HepG2 (cell line): ENCODE data around the gene EPN3. TPM values are rescaled to one million over a fixed set of nuclear protein-coding genes. Genes with fewer than 3 reads are reported as not detected.
A peak's percentile ranks its signal among the peaks of the same experiment; 100 is the strongest.

ENCODE experiments used
- EED ChIP-seq: sonication (generic); formaldehyde crosslinking; IDR thresholded peaks from 2 replicates; pipeline ENCODE4 v1.5.0; 2020; ENCODE audit warnings: mild to moderate bottlenecking, missing genetic modification reagents
- IRF9 ChIP-seq: sonication (generic); formaldehyde crosslinking; IDR thresholded peaks from 2 replicates; pipeline ENCODE4 v1.8.0; 2022; ENCODE audit warnings: missing genetic modification reagents, mild to moderate bottlenecking, borderline replicate concordance
- MAFG ChIP-seq: sonication (generic); formaldehyde crosslinking; IDR thresholded peaks from 2 replicates; pipeline ENCODE4 v1.5.1; 2020; ENCODE audit warnings: mild to moderate bottlenecking, missing genetic modification reagents
- MLLT10 ChIP-seq: sonication (generic); formaldehyde crosslinking; IDR thresholded peaks from 2 replicates; pipeline ENCODE4 v1.4.0; 2020; ENCODE audit warnings: missing genetic modification reagents
- SMARCC2 ChIP-seq: fragments of 450-650 bp; IDR thresholded peaks from 2 replicates; pipeline ENCODE4 v1.6.1; 2017; ENCODE audit warnings: antibody characterized with exemption, mild to moderate bottlenecking
- TEAD2 ChIP-seq: sonication (generic); formaldehyde crosslinking; IDR thresholded peaks from 2 replicates; pipeline ENCODE4 v1.9.0; 2021; ENCODE audit warnings: missing genetic modification reagents
- ZFP36L2 ChIP-seq: sonication (generic); formaldehyde crosslinking; IDR thresholded peaks from 2 replicates; pipeline ENCODE4 v1.4.0; 2020; ENCODE audit warnings: missing genetic modification reagents
- ZFP37 ChIP-seq: sonication (generic); formaldehyde crosslinking; IDR thresholded peaks from 2 replicates; pipeline ENCODE4 v1.4.0; 2020; ENCODE audit warnings: missing genetic modification reagents, borderline replicate concordance
- ZKSCAN5 ChIP-seq: sonication (generic); formaldehyde crosslinking; IDR thresholded peaks from 2 replicates; pipeline ENCODE4 v1.5.1; 2020; ENCODE audit warnings: mild to moderate bottlenecking, missing genetic modification reagents
- ZMAT3 ChIP-seq: sonication (generic); formaldehyde crosslinking; conservative IDR thresholded peaks from 2 replicates; pipeline ENCODE4 v1.7.0; 2021; ENCODE audit warnings: missing genetic modification reagents
- ZNF251 ChIP-seq: sonication (generic); formaldehyde crosslinking; IDR thresholded peaks from 2 replicates; pipeline ENCODE4 v1.9.0; 2021; ENCODE audit warnings: mild to moderate bottlenecking, missing genetic modification reagents
- ZNF263 ChIP-seq: sonication (generic); formaldehyde crosslinking; IDR thresholded peaks from 2 replicates; pipeline ENCODE4 v1.4.0; 2020; ENCODE audit warnings: missing genetic modification reagents
- ZNF282 ChIP-seq: fragments of 450-650 bp; IDR thresholded peaks from 2 replicates; pipeline ENCODE4 v1.6.1; 2018; ENCODE audit not compliant: partially characterized antibody
- ZNF761 ChIP-seq: sonication (generic); formaldehyde crosslinking; conservative IDR thresholded peaks from 2 replicates; pipeline ENCODE4 v1.4.0; 2020; ENCODE audit warnings: mild to moderate bottlenecking, missing genetic modification reagents
- ZNF770 ChIP-seq: sonication (generic); formaldehyde crosslinking; IDR thresholded peaks from 2 replicates; pipeline ENCODE4 v1.5.0; 2020; ENCODE audit warnings: mild to moderate bottlenecking, missing genetic modification reagents
- ZSCAN25 ChIP-seq: sonication (generic); formaldehyde crosslinking; IDR thresholded peaks from 2 replicates; pipeline ENCODE4 v1.8.0; 2022; ENCODE audit warnings: mild to moderate bottlenecking, missing genetic modification reagents
- ZSCAN29 ChIP-seq: sonication (generic); formaldehyde crosslinking; conservative IDR thresholded peaks from 2 replicates; pipeline ENCODE4 v1.4.0; 2020; ENCODE audit warnings: mild to moderate bottlenecking, missing genetic modification reagents
- polyA plus RNA-seq, 8 experiments: library from polyadenylated mRNA; depleted of rRNA in 3 of 8; stranded (reverse) in 7 of 8; unstranded in 1 of 8; fragments of >200 nt; fragmentation: Illumina TruSeq in 4 of 8; extraction: Trizol in 4 of 8; gene quantifications; 2 replicates each; pipeline versions ENCODE4 v1.2.1 to v1.2.3, GENCODE V29; 2011 to 2016; ENCODE audit warnings: low read depth in 4 of 8, missing spikeins in 1 of 8, mixed read lengths in 1 of 8; ENCODE audit not compliant: insufficient read depth in 1 of 8
- total RNA-seq, 5 experiments: library from RNA; depleted of rRNA; stranded (reverse); fragments of >200 nt; fragmentation: Illumina TruSeq; extraction: Trizol; gene quantifications; 2 replicates each; pipeline ENCODE4 v1.2.3, GENCODE V29; 2016; ENCODE audit warnings: low read depth in 1 of 5
- TF ChIP-seq, protein P1 (sequence below): sonication (generic); formaldehyde crosslinking; IDR thresholded peaks from 2 replicates; pipeline ENCODE4 v1.5.0; 2020; ENCODE audit warnings: mild to moderate bottlenecking, missing genetic modification reagents, borderline replicate concordance

EPN3 gene
- total and polyA plus RNA-seq, 2 of the 13 experiments (the other 11 are each of a cell fraction or from before 2014, with no cell fraction given): 0.11 to 0.95 TPM

DNA sequence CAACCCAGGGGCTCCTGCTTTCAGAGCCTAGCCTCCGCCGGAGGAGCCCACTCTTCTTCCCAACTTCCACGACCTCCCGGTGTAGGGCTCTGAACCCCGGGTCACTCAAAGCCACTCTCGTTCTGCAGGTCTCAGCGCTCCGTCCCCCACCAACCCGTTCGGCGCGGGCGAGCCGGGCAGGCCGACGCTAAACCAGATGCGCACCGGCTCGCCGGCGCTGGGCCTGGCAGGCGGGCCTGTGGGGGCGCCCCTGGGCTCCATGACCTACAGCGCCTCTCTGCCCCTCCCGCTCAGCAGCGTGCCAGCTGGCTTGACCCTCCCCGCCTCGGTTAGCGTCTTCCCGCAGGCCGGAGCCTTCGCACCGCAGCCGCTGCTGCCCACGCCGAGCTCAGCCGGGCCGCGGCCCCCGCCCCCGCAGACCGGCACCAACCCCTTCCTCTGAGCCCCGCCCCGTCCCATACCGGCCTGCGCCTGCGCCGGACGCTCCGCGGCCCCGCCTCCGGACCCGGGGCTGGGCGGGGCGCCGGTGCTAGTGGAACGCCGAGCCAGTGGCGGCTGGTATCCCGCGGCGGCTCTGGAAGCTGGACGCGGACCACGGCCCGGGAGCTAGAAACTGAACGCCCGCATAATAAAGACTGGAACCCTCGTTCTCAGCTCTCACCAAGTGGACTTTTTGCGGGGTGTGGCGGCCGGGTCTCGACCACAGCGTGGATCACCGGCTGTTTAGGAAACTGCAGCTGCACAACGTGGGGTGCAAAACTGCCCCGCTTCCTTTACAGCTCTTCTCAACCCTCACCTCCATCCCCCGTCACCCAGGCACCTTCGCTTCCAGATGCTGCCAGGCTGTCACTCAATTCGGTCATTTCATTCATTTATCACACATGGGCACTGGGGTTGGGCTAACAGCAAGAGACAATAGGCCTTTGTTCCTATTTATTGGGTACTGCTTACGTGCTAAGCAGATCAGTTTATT, 9.5 kb downstream of the EPN3 start (continued):
- TF ChIP-seq IRF9 (CRISPR knock-in tag) (peak; percentile 48; the same call in 1 of the 2 replicates), SMARCC2 (no peak), ZMAT3 (CRISPR knock-in tag) (peak; percentile 93; the same call in 1 of the 2 replicates), ZNF251 (CRISPR knock-in tag) (no peak), ZNF770 (CRISPR knock-in tag) (0 out of 2 replicates have a peak, but pooled peaks have one; percentile 33), MAFG (CRISPR knock-in tag) (no peak), EED (CRISPR knock-in tag) (no peak), MLLT10 (CRISPR knock-in tag) (no peak), TEAD2 (CRISPR knock-in tag) (no peak), ZFP37 (CRISPR knock-in tag) (no peak), ZNF761 (CRISPR knock-in tag) (peak; percentile 64; the same call in 1 of the 2 replicates), ZNF263 (CRISPR knock-in tag) (peak; percentile 62; the same call in 1 of the 2 replicates), ZKSCAN5 (CRISPR knock-in tag) (no peak), ZFP36L2 (CRISPR knock-in tag) (no peak), ZSCAN25 (peak; percentile 80), ZSCAN29 (CRISPR knock-in tag) (no peak; the same call in 1 of the 2 replicates), ZNF282 (no peak)
- TF ChIP-seq, protein P1, sequence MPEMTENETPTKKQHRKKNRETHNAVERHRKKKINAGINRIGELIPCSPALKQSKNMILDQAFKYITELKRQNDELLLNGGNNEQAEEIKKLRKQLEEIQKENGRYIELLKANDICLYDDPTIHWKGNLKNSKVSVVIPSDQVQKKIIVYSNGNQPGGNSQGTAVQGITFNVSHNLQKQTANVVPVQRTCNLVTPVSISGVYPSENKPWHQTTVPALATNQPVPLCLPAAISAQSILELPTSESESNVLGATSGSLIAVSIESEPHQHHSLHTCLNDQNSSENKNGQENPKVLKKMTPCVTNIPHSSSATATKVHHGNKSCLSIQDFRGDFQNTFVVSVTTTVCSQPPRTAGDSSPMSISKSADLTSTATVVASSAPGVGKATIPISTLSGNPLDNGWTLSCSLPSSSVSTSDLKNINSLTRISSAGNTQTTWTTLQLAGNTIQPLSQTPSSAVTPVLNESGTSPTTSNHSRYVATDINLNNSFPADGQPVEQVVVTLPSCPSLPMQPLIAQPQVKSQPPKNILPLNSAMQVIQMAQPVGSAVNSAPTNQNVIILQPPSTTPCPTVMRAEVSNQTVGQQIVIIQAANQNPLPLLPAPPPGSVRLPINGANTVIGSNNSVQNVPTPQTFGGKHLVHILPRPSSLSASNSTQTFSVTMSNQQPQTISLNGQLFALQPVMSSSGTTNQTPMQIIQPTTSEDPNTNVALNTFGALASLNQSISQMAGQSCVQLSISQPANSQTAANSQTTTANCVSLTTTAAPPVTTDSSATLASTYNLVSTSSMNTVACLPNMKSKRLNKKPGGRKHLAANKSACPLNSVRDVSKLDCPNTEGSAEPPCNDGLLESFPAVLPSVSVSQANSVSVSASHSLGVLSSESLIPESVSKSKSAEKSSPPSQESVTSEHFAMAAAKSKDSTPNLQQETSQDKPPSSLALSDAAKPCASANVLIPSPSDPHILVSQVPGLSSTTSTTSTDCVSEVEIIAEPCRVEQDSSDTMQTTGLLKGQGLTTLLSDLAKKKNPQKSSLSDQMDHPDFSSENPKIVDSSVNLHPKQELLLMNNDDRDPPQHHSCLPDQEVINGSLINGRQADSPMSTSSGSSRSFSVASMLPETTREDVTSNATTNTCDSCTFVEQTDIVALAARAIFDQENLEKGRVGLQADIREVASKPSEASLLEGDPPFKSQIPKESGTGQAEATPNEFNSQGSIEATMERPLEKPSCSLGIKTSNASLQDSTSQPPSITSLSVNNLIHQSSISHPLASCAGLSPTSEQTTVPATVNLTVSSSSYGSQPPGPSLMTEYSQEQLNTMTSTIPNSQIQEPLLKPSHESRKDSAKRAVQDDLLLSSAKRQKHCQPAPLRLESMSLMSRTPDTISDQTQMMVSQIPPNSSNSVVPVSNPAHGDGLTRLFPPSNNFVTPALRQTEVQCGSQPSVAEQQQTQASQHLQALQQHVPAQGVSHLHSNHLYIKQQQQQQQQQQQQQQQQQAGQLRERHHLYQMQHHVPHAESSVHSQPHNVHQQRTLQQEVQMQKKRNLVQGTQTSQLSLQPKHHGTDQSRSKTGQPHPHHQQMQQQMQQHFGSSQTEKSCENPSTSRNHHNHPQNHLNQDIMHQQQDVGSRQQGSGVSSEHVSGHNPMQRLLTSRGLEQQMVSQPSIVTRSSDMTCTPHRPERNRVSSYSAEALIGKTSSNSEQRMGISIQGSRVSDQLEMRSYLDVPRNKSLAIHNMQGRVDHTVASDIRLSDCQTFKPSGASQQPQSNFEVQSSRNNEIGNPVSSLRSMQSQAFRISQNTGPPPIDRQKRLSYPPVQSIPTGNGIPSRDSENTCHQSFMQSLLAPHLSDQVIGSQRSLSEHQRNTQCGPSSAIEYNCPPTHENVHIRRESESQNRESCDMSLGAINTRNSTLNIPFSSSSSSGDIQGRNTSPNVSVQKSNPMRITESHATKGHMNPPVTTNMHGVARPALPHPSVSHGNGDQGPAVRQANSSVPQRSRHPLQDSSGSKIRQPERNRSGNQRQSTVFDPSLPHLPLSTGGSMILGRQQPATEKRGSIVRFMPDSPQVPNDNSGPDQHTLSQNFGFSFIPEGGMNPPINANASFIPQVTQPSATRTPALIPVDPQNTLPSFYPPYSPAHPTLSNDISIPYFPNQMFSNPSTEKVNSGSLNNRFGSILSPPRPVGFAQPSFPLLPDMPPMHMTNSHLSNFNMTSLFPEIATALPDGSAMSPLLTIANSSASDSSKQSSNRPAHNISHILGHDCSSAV: no peak; the same call in 1 of the 2 replicates
